ACC112 (cell line): ENCODE data around the gene YJEFN3.

ENCODE experiments used
- H2AFZ ChIP-seq: fragments of 200-600 bp; sonication (generic); one replicate; pipeline ENCODE4 v1.6.0; 2017; ENCODE audit warnings: antibody characterized with exemption, low read length; ENCODE audit not compliant: unreplicated experiment
- H3K27ac ChIP-seq: fragments of 200-600 bp; sonication (generic); 2 replicates; pipeline ENCODE4 v1.5.1; 2014; ENCODE audit warnings: low read depth, mild to moderate bottlenecking, antibody characterized with exemption, low read length, moderate library complexity
- H3K27me3 ChIP-seq: fragments of 200-600 bp; sonication (generic); 2 replicates; pipeline ENCODE4 v1.6.1; 2014; ENCODE audit warnings: mild to moderate bottlenecking, antibody characterized with exemption, low read length, moderate library complexity, mixed read lengths; ENCODE audit not compliant: insufficient read depth
- H3K36me3 ChIP-seq: fragments of 200-600 bp; sonication (generic); 2 replicates; pipeline ENCODE4 v1.6.1; 2016; ENCODE audit warnings: mild to moderate bottlenecking, antibody characterized with exemption, low read length, moderate library complexity, mixed read lengths; ENCODE audit not compliant: insufficient read depth
- H3K4me1 ChIP-seq: fragments of 200-600 bp; sonication (generic); one replicate; pipeline ENCODE4 v1.6.1; 2016; ENCODE audit warnings: low read length, mixed read lengths; ENCODE audit not compliant: insufficient read depth, unreplicated experiment, control insufficient read depth
- H3K4me3 ChIP-seq: fragments of 200-600 bp; sonication (generic); 2 replicates; pipeline ENCODE4 v1.5.1; 2014; ENCODE audit warnings: mild to moderate bottlenecking, low read depth, low read length
- H3K79me2 ChIP-seq: fragments of 200-600 bp; sonication (generic); one replicate; pipeline ENCODE4 v1.6.0; 2016; ENCODE audit warnings: low read length; ENCODE audit not compliant: control insufficient read depth, unreplicated experiment, insufficient read depth

YJEFN3 gene

GRCh38 chr19:19562665-19563347 lies 34.1 kb downstream of the YJEFN3 start:
- no peaks in the 10 kb centered on the region for H3K36me3 ChIP-seq
- H3K27me3 ChIP-seq, result no peaks in the 10 kb centered on the region
- H3K4me3 ChIP-seq, result no peak overlapping the region
- H3K4me1 ChIP-seq, result no peaks in the 10 kb centered on the region
- no peak overlapping the region for H2AFZ ChIP-seq
- H3K27ac ChIP-seq, result no peak overlapping the region
- no peaks in the 10 kb centered on the region for H3K79me2 ChIP-seq

- Histone ChIP-seq H3K36me3 (no peaks in the 10 kb centered on the region), H3K4me3 (no peak overlapping the region), H3K27me3 (no peaks in the 10 kb centered on the region), H3K27ac (no peak overlapping the region), H2AFZ (no peak overlapping the region), H3K4me1 (no peaks in the 10 kb centered on the region), H3K79me2 (no peaks in the 10 kb centered on the region)
Observed at GRCh38 chr19:19563348-19563848, 34.7 kb downstream of the YJEFN3 start.

GRCh38 chr19:19566306-19566705 lies 37.6 kb downstream of the YJEFN3 start:
- no peaks in the 10 kb centered on the region for H3K27me3 ChIP-seq
- H3K4me1 ChIP-seq, result no peaks in the 10 kb centered on the region
- H3K4me3 ChIP-seq, result no peak overlapping the region
- H3K79me2 ChIP-seq, result no peaks in the 10 kb centered on the region
- H3K36me3 ChIP-seq, result no peaks in the 10 kb centered on the region
- no peak overlapping the region for H3K27ac ChIP-seq
- no peak overlapping the region for H2AFZ ChIP-seq

GRCh38 chr19:19567391-19567790 lies 38.7 kb downstream of the YJEFN3 start:
- H3K4me1 ChIP-seq, result no peaks in the 10 kb centered on the region
- H3K27ac ChIP-seq, result no peak overlapping the region
- H3K36me3 ChIP-seq, result no peaks in the 10 kb centered on the region
- H3K4me3 ChIP-seq, result no peak overlapping the region
- no peaks in the 10 kb centered on the region for H3K27me3 ChIP-seq
- H2AFZ ChIP-seq, result no peak overlapping the region
- no peaks in the 10 kb centered on the region for H3K79me2 ChIP-seq

- H3K27ac ChIP-seq, result no peak overlapping the region
- no peak overlapping the region for H2AFZ ChIP-seq
- H3K4me1 ChIP-seq, result no peaks in the 10 kb centered on the region
- no peak overlapping the region for H3K4me3 ChIP-seq
- no peaks in the 10 kb centered on the region for H3K79me2 ChIP-seq
- H3K36me3 ChIP-seq, result no peaks in the 10 kb centered on the region
- H3K27me3 ChIP-seq, result no peaks in the 10 kb centered on the region
Observed at GRCh38 chr19:19568802-19569756, 40.4 kb downstream of the YJEFN3 start.

GRCh38 chr19:19570571-19570970 lies 41.9 kb downstream of the YJEFN3 start:
- H3K4me3 ChIP-seq, result no peak overlapping the region
- no peaks in the 10 kb centered on the region for H3K27me3 ChIP-seq
- no peaks in the 10 kb centered on the region for H3K79me2 ChIP-seq
- H3K27ac ChIP-seq, result no peak overlapping the region
- H3K4me1 ChIP-seq, result no peaks in the 10 kb centered on the region
- H2AFZ ChIP-seq, result no peak overlapping the region
- no peaks in the 10 kb centered on the region for H3K36me3 ChIP-seq

GRCh38 chr19:19571071-19571786 lies 42.5 kb downstream of the YJEFN3 start:
- H3K36me3 ChIP-seq, result no peaks in the 10 kb centered on the region
- H3K4me3 ChIP-seq, result no peak overlapping the region
- H3K27me3 ChIP-seq, result no peaks in the 10 kb centered on the region

GRCh38 chr19:19575411-19575810 lies 46.7 kb downstream of the YJEFN3 start:
- Histone ChIP-seq H3K4me1 (no peaks in the 10 kb centered on the region), H3K27ac (no peak overlapping the region), H3K4me3 (no peak overlapping the region), H3K36me3 (no peaks in the 10 kb centered on the region), H2AFZ (no peak overlapping the region), H3K79me2 (no peaks in the 10 kb centered on the region), H3K27me3 (no peaks in the 10 kb centered on the region)

More at GRCh38 chr19:19571071-19571786, 42.5 kb downstream of the YJEFN3 start:
- no peaks in the 10 kb centered on the region for H3K4me1 ChIP-seq
- no peak overlapping the region for H3K27ac ChIP-seq
- H3K79me2 ChIP-seq, result no peaks in the 10 kb centered on the region
- H2AFZ ChIP-seq, result no peak overlapping the region

- no peak overlapping the region for H3K27ac ChIP-seq
- no peaks in the 10 kb centered on the region for H3K27me3 ChIP-seq
- H3K4me3 ChIP-seq, result no peak overlapping the region
Observed at GRCh38 chr19:19578252-19578651, 49.5 kb downstream of the YJEFN3 start.

GRCh38 chr19:19579533-19580361 lies 51.0 kb downstream of the YJEFN3 start:
- Histone ChIP-seq H3K4me1 (no peaks in the 10 kb centered on the region), H3K79me2 (no peaks in the 10 kb centered on the region), H2AFZ (no peak overlapping the region), H3K27me3 (no peaks in the 10 kb centered on the region), H3K27ac (no peak overlapping the region), H3K36me3 (no peaks in the 10 kb centered on the region), H3K4me3 (no peak overlapping the region)

More at GRCh38 chr19:19578252-19578651, 49.5 kb downstream of the YJEFN3 start:
- Histone ChIP-seq H3K79me2 (no peaks in the 10 kb centered on the region), H2AFZ (no peak overlapping the region), H3K4me1 (no peaks in the 10 kb centered on the region), H3K36me3 (no peaks in the 10 kb centered on the region)
